CD14-positive monocyte (primary cell): Measurements from ENCODE around the gene CD180. TPM values are rescaled to one million over a fixed set of nuclear protein-coding genes. Genes with fewer than 3 reads are reported as not detected.
A peak's percentile ranks its signal among the peaks of the same experiment; 100 is the strongest.

Experiments used
- DNase-seq, 3 donors: peaks; one replicate each; pipeline ENCODE4 v3.0.0-alpha.2; 2011 to 2022
- H2AFZ ChIP-seq: 2 replicates; pipeline ENCODE4 v1.6.0; 2012; ENCODE audit warnings: mild to moderate bottlenecking, low read depth, low read length, inconsistent platforms; ENCODE audit not compliant: insufficient read depth, poor library complexity, severe bottlenecking
- H3K27ac ChIP-seq, 2 donors: 1 replicate in 1 of 2; 2 replicates in 1 of 2; pipeline ENCODE4 v1.5.1; 2012 to 2013; ENCODE audit warnings: low read length in 2 of 2, control low read depth in 1 of 2, inconsistent platforms in 1 of 2, low read depth in 1 of 2, mild to moderate bottlenecking in 1 of 2
- H3K27me3 ChIP-seq, 2 donors: one replicate each; pipeline versions ENCODE4 v1.6.0 to v1.6.1; 2011 to 2013; ENCODE audit warnings: low read length in 2 of 2; ENCODE audit not compliant: control insufficient read depth in 2 of 2, insufficient read depth in 2 of 2
- H3K36me3 ChIP-seq, 2 donors: replicated peaks in 1 of 2; 1 replicate in 1 of 2; 2 replicates in 1 of 2; pipeline versions ENCODE4 v1.5.1 to v1.6.1; 2012 to 2013; ENCODE audit warnings: low read length in 2 of 2, control low read depth in 1 of 2, inconsistent platforms in 1 of 2, mild to moderate bottlenecking in 1 of 2; ENCODE audit not compliant: insufficient read depth in 2 of 2, control insufficient read depth in 1 of 2
- H3K4me1 ChIP-seq, 2 donors: 1 replicate in 1 of 2; 2 replicates in 1 of 2; pipeline versions ENCODE4 v1.5.1 to v1.6.1; 2012 to 2013; ENCODE audit warnings: low read length in 2 of 2, control low read depth in 1 of 2, inconsistent platforms in 1 of 2, mild to moderate bottlenecking in 1 of 2, moderate library complexity in 1 of 2; ENCODE audit not compliant: insufficient read depth in 2 of 2, control insufficient read depth in 1 of 2
- H3K4me2 ChIP-seq: replicated peaks from 2 replicates; pipeline ENCODE3; 2012; ENCODE audit warnings: low read length, moderate library complexity, mild to moderate bottlenecking; ENCODE audit not compliant: poor library complexity, severe bottlenecking; ENCODE audit errors: extremely low read depth
- H3K4me3 ChIP-seq, 3 experiments: fragments of 200-600 bp in 1 of 3; sonication (generic) in 1 of 3; replicated peaks in 1 of 3; 1 replicate in 2 of 3; 2 replicates in 1 of 3; pipeline ENCODE4 v1.5.1; 2011 to 2013; ENCODE audit warnings: low read length in 3 of 3, mild to moderate bottlenecking in 3 of 3, control low read depth in 2 of 3, low read depth in 2 of 3, inconsistent platforms in 1 of 3, moderate library complexity in 1 of 3
- H3K79me2 ChIP-seq: 2 replicates; pipeline ENCODE4 v1.6.0; 2012; ENCODE audit warnings: mild to moderate bottlenecking, control low read depth, inconsistent platforms, low read length, moderate library complexity; ENCODE audit not compliant: insufficient read depth
- H3K9ac ChIP-seq: 2 replicates; pipeline ENCODE4 v1.6.0; 2017; ENCODE audit warnings: low read length, mild to moderate bottlenecking; ENCODE audit not compliant: insufficient read depth, poor library complexity, severe bottlenecking
- H3K9me3 ChIP-seq, 2 donors: replicated peaks in 1 of 2; 1 replicate in 1 of 2; 2 replicates in 1 of 2; pipeline versions ENCODE4 v1.5.1 to v1.6.1; 2012 to 2013; ENCODE audit warnings: low read length in 2 of 2, control low read depth in 1 of 2; ENCODE audit not compliant: control insufficient read depth in 1 of 2, insufficient read depth in 1 of 2
- H4K20me1 ChIP-seq: 2 replicates; pipeline ENCODE4 v1.6.0; 2012; ENCODE audit warnings: mild to moderate bottlenecking, low read length, control low read depth, moderate library complexity; ENCODE audit not compliant: insufficient read depth
- H3K27ac Mint-ChIP-seq, 7 donors: one replicate each; pipeline ENCODE4 v1.8.0; 2020; ENCODE audit warnings: mild to moderate bottlenecking in 7 of 7, mixed read lengths in 7 of 7, moderate library complexity in 6 of 7, inconsistent platforms in 2 of 7
- H3K27me3 Mint-ChIP-seq, 3 donors: one replicate each; pipeline ENCODE4 v1.8.0; 2021 to 2022; ENCODE audit warnings: low read depth in 3 of 3, mild to moderate bottlenecking in 3 of 3, mixed read lengths in 3 of 3, moderate library complexity in 3 of 3, inconsistent platforms in 1 of 3
- H3K36me3 Mint-ChIP-seq, 2 donors: one replicate each; pipeline ENCODE4 v1.8.0; 2020; ENCODE audit warnings: mixed read lengths in 2 of 2, inconsistent platforms in 1 of 2, mild to moderate bottlenecking in 1 of 2
- H3K4me1 Mint-ChIP-seq: one replicate; pipeline ENCODE4 v1.8.0; 2020; ENCODE audit warnings: mild to moderate bottlenecking, mixed read lengths
- H3K4me3 Mint-ChIP-seq, 2 donors: one replicate each; pipeline ENCODE4 v1.8.0; 2020; ENCODE audit warnings: mild to moderate bottlenecking in 2 of 2, mixed read lengths in 2 of 2, moderate library complexity in 1 of 2
- H3K9me3 Mint-ChIP-seq, 7 donors: one replicate each; pipeline ENCODE4 v1.8.0; 2020 to 2022; ENCODE audit warnings: mixed read lengths in 7 of 7, mild to moderate bottlenecking in 6 of 7, moderate library complexity in 6 of 7, inconsistent platforms in 2 of 7
- WGBS: methylation state at CpG from one replicate; pipeline ENCODE4 v1.1.5; 2013; ENCODE audit warnings: missing lambda C conversion rate; ENCODE audit not compliant: insufficient coverage; 5-methylcytosine and 5-hydroxymethylcytosine counted together
- intact Hi-C, 2 donors: fragments of 100-400 bp; cut with micrococcal nuclease; formaldehyde crosslinking; loops; one replicate each; pipeline versions ENCODE4 v1.15.0 to v1.15.1; 2023
- polyA plus RNA-seq, 3 donors: library from polyadenylated mRNA; depleted of rRNA in 1 of 3; unstranded in 2 of 3; stranded (reverse) in 1 of 3; fragments of 300-500 nt in 2 of 3; fragments of >200 nt in 1 of 3; fragmentation: Illumina TruSeq in 2 of 3; gene quantifications; 1 replicate in 2 of 3; 2 replicates in 1 of 3; pipeline ENCODE4 v1.2.3, GENCODE V29; 2012 to 2021
- TF ChIP-seq, protein P1 (sequence below): fragments of 200-600 bp; IDR thresholded peaks from one replicate; pipeline ENCODE4 v1.8.0; 2022; ENCODE audit warnings: antibody characterized with exemption, mild to moderate bottlenecking

The CD180 gene
- polyA plus RNA-seq, 3 donors: 6.1 to 22.0 (median 11.7) TPM

DNA sequence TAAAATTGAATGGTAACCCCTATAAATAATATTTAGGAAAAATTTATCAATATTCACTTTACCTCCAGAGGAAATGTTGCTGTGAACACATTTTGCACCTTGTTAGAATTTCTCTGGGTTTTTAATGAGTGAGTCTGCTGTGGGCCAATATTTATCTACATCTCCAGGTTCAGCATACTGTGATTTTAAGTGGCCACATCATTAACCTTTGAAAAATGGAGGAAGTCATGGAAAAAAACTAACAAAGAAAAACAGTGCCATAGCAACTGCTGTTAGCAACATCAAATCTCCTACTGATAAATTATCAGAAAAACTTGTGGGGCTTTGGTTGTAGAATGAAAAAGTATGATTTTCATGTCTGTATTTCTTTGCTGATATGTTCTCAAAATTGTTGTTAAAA lies 55.0 kb downstream of the CD180 start:
- intact Hi-C loops: no loop called here
- no peak for DNase-seq
- Histone ChIP-seq H3K27me3 (no peaks in the 10 kb centered on the region), H3K4me1 (peaks cover 0 to 4% of the 10 kb centered on the region in 2 donors), H3K36me3 (no peaks in the 10 kb centered on the region), H4K20me1 (no peaks in the 10 kb centered on the region), H3K27ac (no peak overlapping the region), H2AFZ (no peak overlapping the region), H3K79me2 (no peaks in the 10 kb centered on the region), H3K4me3 (no peak overlapping the region), H3K9me3 (no peaks in the 10 kb centered on the region), H3K4me2 (no peak overlapping the region), H3K9ac (no peak overlapping the region)
- TF ChIP-seq, protein P1, sequence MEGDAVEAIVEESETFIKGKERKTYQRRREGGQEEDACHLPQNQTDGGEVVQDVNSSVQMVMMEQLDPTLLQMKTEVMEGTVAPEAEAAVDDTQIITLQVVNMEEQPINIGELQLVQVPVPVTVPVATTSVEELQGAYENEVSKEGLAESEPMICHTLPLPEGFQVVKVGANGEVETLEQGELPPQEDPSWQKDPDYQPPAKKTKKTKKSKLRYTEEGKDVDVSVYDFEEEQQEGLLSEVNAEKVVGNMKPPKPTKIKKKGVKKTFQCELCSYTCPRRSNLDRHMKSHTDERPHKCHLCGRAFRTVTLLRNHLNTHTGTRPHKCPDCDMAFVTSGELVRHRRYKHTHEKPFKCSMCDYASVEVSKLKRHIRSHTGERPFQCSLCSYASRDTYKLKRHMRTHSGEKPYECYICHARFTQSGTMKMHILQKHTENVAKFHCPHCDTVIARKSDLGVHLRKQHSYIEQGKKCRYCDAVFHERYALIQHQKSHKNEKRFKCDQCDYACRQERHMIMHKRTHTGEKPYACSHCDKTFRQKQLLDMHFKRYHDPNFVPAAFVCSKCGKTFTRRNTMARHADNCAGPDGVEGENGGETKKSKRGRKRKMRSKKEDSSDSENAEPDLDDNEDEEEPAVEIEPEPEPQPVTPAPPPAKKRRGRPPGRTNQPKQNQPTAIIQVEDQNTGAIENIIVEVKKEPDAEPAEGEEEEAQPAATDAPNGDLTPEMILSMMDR: no peak
- Mint-ChIP-seq H3K4me3 (no peak overlapping the region), H3K4me1 (peaks cover 3% of the 10 kb centered on the region), H3K9me3 (peaks cover 0 to 3% (median 0%) of the 10 kb centered on the region in 7 donors), H3K36me3 (no peaks in the 10 kb centered on the region), H3K27ac (no peak overlapping the region), H3K27me3 (peaks cover 0 to 2% (median 0%) of the 10 kb centered on the region in 3 donors)

- intact Hi-C loops: no loop called here
- Histone ChIP-seq H3K9ac (no peak overlapping the region), H3K27me3 (no peaks in the 10 kb centered on the region), H3K9me3 (no peaks in the 10 kb centered on the region), H3K27ac (no peak overlapping the region), H3K4me1 (no peaks in the 10 kb centered on the region), H3K79me2 (no peaks in the 10 kb centered on the region), H3K4me2 (no peak overlapping the region), H2AFZ (no peak overlapping the region), H3K4me3 (no peak overlapping the region), H4K20me1 (no peaks in the 10 kb centered on the region), H3K36me3 (no peaks in the 10 kb centered on the region)
- no peak overlapping the region for H3K4me3 Mint-ChIP-seq
- WGBS: 100% methylated on average over 2 of the region's 4 CpGs
- TF ChIP-seq, protein P1: no peak
- H3K27me3 Mint-ChIP-seq: peaks cover 0 to 2% (median 0%) of the 10 kb centered on the region in 3 donors
- peak overlapping the region in 1 of 7 donors; percentile 76 for H3K27ac Mint-ChIP-seq
- DNase-seq: no peak
- H3K9me3 Mint-ChIP-seq: peaks cover 0 to 3% (median 0%) of the 10 kb centered on the region in 7 donors
- no peaks in the 10 kb centered on the region for H3K36me3 Mint-ChIP-seq
- H3K4me1 Mint-ChIP-seq: no peaks in the 10 kb centered on the region
These were observed 56.2 kb downstream of the CD180 start for GRCh38 chr5:67140413-67140812.
